ENCODE measurements around the gene ABCA5. TPM values are rescaled to one million over a fixed set of nuclear protein-coding genes. Genes with fewer than 3 reads are reported as not detected.

The ABCA5 gene
- 5.1 and 10.8 TPM in 2 replicates for total RNA-seq

GRCh38 chr17:69327060-69327831 is at the start of gene ABCA5:
Gene ABCA5 (minus strand): TSS chr17:69327133. CDS start chr17:69314415, 12,718 bp downstream.

GRCh38 chr17:69228576-69228975 is 98.4 kb downstream of the ABCA5 start, which contains the start of gene ABCA10:
Gene ABCA10 (minus strand): TSS chr17:69228824. CDS start chr17:69225358, 3,466 bp downstream.

Small RNAs within 50 kb of the gene (small RNA-seq; reads per million reads assigned to genes)
- gene RF00561 (not detected), gene SNRPGP4 (not detected)

Other genes with a start within 250 kb of the ABCA5 start
- 97.0 and 114 TPM in 2 replicates for gene ABCA6, start 185.2 kb downstream of the ABCA5 start, total RNA-seq
- 0.59 and 1.5 TPM in 2 replicates for gene ABCA10, start 98.3 kb downstream of the ABCA5 start, total RNA-seq
- gene MAP2K6, start 87.6 kb upstream of the ABCA5 start, total RNA-seq: 0.39 and 1.5 TPM in 2 replicates